Measurements from ENCODE around the gene DTX1. TPM values are rescaled to one million over a fixed set of nuclear protein-coding genes. Genes with fewer than 3 reads are reported as not detected.

Gene DTX1
- total and polyA plus RNA-seq, 7 experiments from 2014 or later = 0.80 to 15.8 (median 4.5) TPM; not detected in 1

DNA sequence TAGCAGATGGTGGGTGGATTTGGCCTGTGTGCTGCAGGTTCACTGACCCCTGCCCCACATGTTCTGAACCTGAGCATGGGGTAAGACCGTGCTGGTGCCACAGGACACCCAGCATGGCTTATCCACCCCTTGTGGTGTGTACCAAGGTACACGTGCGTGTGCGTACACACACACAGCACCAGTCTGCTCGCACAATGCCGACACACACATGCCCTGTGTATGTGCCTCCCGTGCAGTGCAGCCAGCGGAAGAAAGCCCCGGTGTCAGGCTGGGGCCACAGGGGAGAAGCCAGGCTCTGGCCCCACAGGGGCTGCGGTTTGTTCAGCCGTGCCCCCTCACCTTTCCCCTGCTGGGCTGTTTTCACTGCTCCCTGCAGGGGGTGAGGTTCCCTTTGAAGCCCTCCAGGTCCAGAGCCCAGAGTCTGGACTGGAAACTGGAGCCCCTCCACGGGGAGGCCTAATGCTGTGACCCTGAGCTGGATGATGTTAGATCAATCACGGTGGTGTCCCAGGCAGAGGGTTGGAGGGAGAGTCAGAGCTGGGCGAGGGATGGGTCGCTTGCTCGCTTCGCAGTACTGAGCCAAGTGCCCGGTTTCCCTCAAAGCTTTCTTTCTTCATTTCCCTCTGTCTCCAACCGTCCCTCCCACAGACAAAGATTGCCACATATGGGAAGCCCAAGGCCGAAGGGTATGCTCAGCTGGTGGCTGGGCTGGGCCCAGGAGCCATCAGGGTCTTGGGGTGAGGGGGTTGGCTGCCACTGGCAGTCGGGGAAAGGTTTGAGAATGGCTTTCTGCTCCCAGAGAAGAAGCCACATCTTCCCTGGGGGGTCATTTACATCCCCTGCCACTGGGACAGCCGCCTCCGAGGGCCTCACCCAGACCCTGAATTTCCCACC is 6.2 kb downstream of the DTX1 start:
- peaks cover 0 to 9% (median 0%) of the 10 kb centered on the region in 5 donors for H3K36me3 Mint-ChIP-seq
- peaks cover 0 to 2% (median 0%) of the 10 kb centered on the region in 5 donors for H3K27me3 Mint-ChIP-seq
- intact Hi-C loops (cut with micrococcal nuclease) = no loop called here
- DNase-seq (no peak), ATAC-seq (no peak)
- no peaks in the 10 kb centered on the region for H3K9me3 Mint-ChIP-seq
- H3K4me3 Mint-ChIP-seq = peak overlapping the region in 2 of 10 donors; percentile 16 to 38
- peaks cover 0 to 58% (median 31%) of the 10 kb centered on the region in 7 donors for H3K4me1 Mint-ChIP-seq
- Histone ChIP-seq H3K27ac (ENCODE audit: low read depth, low read length) (no peak overlapping the region), H3K4me1 (ENCODE audit: control insufficient read depth in 2 of 2, insufficient read depth in 2 of 2, low read length in 2 of 2) (peaks cover 0 to 52% of the 10 kb centered on the region in 2 donors), H3K27me3 (ENCODE audit: control insufficient read depth in 2 of 2, insufficient read depth in 2 of 2, low read length in 2 of 2) (no peaks in the 10 kb centered on the region), H3K4me3 (ENCODE audit: low read length) (no peak overlapping the region), H3K36me3 (ENCODE audit: control insufficient read depth in 2 of 3, insufficient read depth in 3 of 3, low read length in 3 of 3) (peaks cover 0 to 7% (median 0%) of the 10 kb centered on the region in 3 experiments), H3K9me3 (ENCODE audit: control insufficient read depth in 2 of 3, low read length in 3 of 3) (no peaks in the 10 kb centered on the region)
- H3K27ac Mint-ChIP-seq = peak overlapping the region in 2 of 9 donors; percentile 63 to 78
- ChIA-PET POLR2A (interaction anchor here (1.0 to 1.6 kb wide), 2 partner anchors 24 to 122 kb away, joined by 4 to 5 read pairs; partner anchors contain the start of gene DDX54), CTCF (interaction anchor here (0.6 to 1.2 kb wide), 5 partner anchors 8 to 620 kb away, joined by 3 to 5 read pairs (median 4); no protein-coding TSS in a partner anchor)

DNA sequence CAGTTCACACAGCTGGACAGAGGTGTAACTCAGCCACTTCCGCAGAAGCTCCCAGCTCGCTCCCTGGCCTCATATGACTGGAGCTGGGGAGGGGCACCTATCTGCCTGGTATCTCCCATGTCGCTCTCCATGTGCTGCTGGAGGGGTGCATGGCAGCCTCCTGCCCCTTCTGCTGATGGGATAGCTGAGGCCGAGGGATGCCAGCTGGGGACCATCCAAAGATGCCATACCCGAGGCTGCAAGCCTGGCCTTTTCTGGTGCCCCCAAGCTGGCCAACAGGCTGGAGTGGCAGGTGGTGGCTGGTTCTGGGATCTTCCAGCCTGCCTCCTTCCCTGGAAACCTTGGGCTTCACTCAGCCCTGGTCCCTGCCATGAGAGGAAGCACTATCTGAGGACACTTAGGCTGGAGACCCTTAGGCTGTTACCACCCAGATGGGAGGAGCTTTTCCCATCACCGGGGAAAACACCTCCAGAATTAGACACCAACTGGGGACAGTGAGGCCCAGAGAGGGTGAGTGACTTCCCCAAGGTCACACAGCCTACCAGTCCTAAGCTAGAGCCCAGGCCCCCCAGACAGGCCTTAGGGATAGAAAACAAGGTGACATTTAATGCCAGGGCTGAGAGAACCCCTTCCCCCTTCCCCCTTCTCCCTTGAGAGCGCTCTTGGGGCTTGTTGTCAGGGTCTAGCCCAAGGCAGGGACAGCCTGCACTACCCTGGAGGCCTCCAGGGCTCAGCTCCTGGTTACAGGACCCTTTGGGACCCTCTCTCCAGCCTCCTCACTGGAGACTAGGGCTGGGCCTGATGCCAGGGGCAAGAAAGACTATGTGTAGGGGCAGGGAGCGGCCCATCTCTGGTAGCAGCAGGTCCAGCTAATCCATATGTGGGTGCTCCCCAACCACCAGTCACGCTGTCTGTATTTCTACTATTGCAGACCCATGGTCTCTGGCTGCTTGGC is 7.1 kb downstream of the DTX1 start:
- Histone ChIP-seq H3K9me3 (ENCODE audit: control insufficient read depth in 2 of 3, low read length in 3 of 3) (no peaks in the 10 kb centered on the region), H3K36me3 (ENCODE audit: control insufficient read depth in 2 of 3, insufficient read depth in 3 of 3, low read length in 3 of 3) (peaks cover 0 to 7% (median 0%) of the 10 kb centered on the region in 3 experiments), H3K4me3 (ENCODE audit: low read length) (no peak overlapping the region), H3K4me1 (ENCODE audit: control insufficient read depth in 2 of 2, insufficient read depth in 2 of 2, low read length in 2 of 2) (peaks cover 0 to 43% of the 10 kb centered on the region in 2 donors), H3K27ac (ENCODE audit: low read depth, low read length) (no peak overlapping the region), H3K27me3 (ENCODE audit: control insufficient read depth in 2 of 2, insufficient read depth in 2 of 2, low read length in 2 of 2) (no peaks in the 10 kb centered on the region)
- Mint-ChIP-seq H3K4me3 (peak overlapping the region in 2 of 10 donors; percentile 14 to 16), H3K9me3 (no peaks in the 10 kb centered on the region), H3K4me1 (peaks cover 0 to 63% (median 40%) of the 10 kb centered on the region in 7 donors), H3K27me3 (no peaks in the 10 kb centered on the region), H3K27ac (peak overlapping the region in 6 of 9 donors; percentile 48 to 78 (median 68)), H3K36me3 (peaks cover 0 to 13% (median 0%) of the 10 kb centered on the region in 5 donors)
- CTCF ChIA-PET = interaction anchor here (1.1 to 1.2 kb wide), 2 partner anchors 14 to 34 kb away, joined by 4 to 5 read pairs; no protein-coding TSS in a partner anchor
- intact Hi-C loops (cut with micrococcal nuclease) = no loop called here
- no peak for ATAC-seq
- POLR2A ChIA-PET = no interaction called here
- DNase-seq = no peak

DNA sequence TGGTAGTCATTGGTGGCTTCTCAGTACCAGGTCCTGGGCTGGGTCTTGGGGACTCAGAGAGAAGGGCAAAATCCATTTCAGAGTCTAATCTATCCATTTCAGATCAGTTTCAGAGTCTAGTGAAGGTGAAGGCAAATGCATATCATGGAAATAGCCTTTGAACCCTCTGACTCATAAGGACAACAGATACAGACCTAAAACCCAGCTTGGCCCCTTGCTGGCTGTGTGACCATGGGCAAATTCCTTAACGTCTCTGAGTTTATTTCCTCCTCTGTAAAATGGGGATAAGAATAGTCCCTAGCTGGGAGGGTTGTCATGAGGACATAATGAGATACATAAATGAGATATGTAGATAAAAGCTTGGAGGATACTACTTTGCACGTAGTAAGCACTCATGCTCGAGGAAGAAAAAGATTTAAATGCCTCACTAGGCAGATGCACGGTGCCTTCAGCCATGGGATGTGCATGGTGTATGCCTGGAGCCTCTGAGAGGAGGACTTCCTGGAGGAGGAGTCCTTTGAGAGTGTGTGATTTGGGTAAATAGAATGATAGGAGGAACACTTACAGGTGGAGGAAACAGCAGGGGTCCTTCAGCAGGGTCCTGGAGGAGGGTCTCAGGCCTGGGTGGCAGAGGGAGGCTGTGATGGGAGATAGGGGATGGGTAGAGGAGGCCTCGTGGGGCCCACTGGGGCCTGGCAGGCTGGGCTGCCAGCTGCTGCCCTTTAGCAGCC is 8.0 kb downstream of the DTX1 start:
- Histone ChIP-seq H3K4me1 (ENCODE audit: control insufficient read depth in 2 of 2, insufficient read depth in 2 of 2, low read length in 2 of 2) (peaks cover 0 to 44% of the 10 kb centered on the region in 2 donors), H3K27me3 (ENCODE audit: control insufficient read depth in 2 of 2, insufficient read depth in 2 of 2, low read length in 2 of 2) (no peaks in the 10 kb centered on the region), H3K36me3 (ENCODE audit: control insufficient read depth in 2 of 3, insufficient read depth in 3 of 3, low read length in 3 of 3) (peaks cover 0 to 7% (median 0%) of the 10 kb centered on the region in 3 experiments), H3K4me3 (ENCODE audit: low read length) (no peak overlapping the region), H3K9me3 (ENCODE audit: control insufficient read depth in 2 of 3, low read length in 3 of 3) (no peaks in the 10 kb centered on the region), H3K27ac (ENCODE audit: low read depth, low read length) (no peak overlapping the region)
- Mint-ChIP-seq H3K9me3 (no peaks in the 10 kb centered on the region), H3K27me3 (no peaks in the 10 kb centered on the region), H3K27ac (peak overlapping the region in 8 of 9 donors; percentile 47 to 78 (median 68)), H3K4me3 (peak overlapping the region in 5 of 10 donors; percentile 11 to 50 (median 26)), H3K4me1 (peaks cover 0 to 68% (median 48%) of the 10 kb centered on the region in 7 donors), H3K36me3 (peaks cover 0 to 13% (median 0%) of the 10 kb centered on the region in 5 donors)
- ChIA-PET POLR2A (no interaction called here), CTCF (interaction anchor here (0.6 kb wide), 1 partner anchor 18 kb away, joined by 3 read pairs; no protein-coding TSS in a partner anchor)
- no peak for DNase-seq
- intact Hi-C loops (cut with micrococcal nuclease) = no loop called here
- no peak for ATAC-seq

DNA sequence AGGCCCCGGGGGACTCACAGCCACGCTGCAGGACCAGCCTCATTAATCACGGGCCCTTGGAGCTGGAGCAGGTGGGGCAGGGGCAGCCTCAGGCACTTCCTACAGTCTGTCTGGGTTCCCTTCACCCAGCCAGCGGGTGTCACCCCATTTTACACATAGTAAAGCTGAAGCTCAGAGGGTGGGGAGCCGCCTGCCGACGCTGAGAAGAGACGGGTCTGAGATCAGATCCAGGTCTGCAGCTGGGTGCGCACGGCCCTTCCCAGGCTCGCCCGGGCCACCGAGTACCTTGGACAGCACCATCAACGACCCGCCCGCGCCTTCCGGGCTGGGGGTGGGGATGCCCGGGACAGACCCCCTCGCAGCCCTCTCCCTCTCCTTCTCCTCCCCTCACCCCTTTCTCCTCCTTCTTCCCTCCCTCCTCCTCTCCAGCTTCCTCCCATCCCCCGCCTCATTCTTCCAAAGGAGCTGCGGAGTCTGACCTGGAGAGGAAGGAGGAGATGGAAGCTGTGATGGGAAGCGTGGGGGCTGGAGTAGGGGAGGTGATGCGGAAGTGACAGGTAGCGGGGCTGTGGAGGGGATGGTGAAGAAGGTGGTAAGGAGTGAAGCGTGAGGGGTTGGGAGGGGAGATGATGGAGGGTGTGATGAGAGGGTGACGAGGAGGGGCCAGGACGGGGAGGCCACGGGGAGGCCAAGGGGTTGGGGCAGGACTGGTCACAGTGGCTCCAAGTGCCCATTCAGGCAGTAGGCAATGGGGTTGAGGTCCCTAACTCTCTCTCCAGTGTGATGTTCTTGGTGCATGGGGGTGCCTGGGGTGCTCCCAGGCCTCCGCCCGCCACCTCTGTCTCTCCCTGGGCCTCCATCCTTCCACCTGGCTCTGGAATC is 8.8 kb downstream of the DTX1 start:
- no peak for DNase-seq
- intact Hi-C loops (cut with micrococcal nuclease) = no loop called here
- Histone ChIP-seq H3K4me3 (ENCODE audit: low read length) (no peak overlapping the region), H3K27me3 (ENCODE audit: control insufficient read depth in 2 of 2, insufficient read depth in 2 of 2, low read length in 2 of 2) (no peaks in the 10 kb centered on the region), H3K27ac (ENCODE audit: low read depth, low read length) (no peak overlapping the region), H3K4me1 (ENCODE audit: control insufficient read depth in 2 of 2, insufficient read depth in 2 of 2, low read length in 2 of 2) (peaks cover 5 to 51% of the 10 kb centered on the region in 2 donors), H3K36me3 (ENCODE audit: control insufficient read depth in 2 of 3, insufficient read depth in 3 of 3, low read length in 3 of 3) (peaks cover 0 to 7% (median 0%) of the 10 kb centered on the region in 3 experiments), H3K9me3 (ENCODE audit: control insufficient read depth in 2 of 3, low read length in 3 of 3) (no peaks in the 10 kb centered on the region)
- Mint-ChIP-seq H3K27me3 (no peaks in the 10 kb centered on the region), H3K9me3 (no peaks in the 10 kb centered on the region), H3K4me1 (peaks cover 3 to 76% (median 56%) of the 10 kb centered on the region in 7 donors), H3K4me3 (peak overlapping the region in 3 of 10 donors; percentile 12 to 50 (median 41)), H3K36me3 (peaks cover 0 to 13% (median 0%) of the 10 kb centered on the region in 5 donors), H3K27ac (peak overlapping the region in 4 of 9 donors; percentile 8 to 69 (median 67))
- POLR2A ChIA-PET = interaction anchor here (0.6 kb wide), 1 partner anchor 86 kb away, joined by 3 read pairs; no protein-coding TSS in a partner anchor
- ATAC-seq = peak; percentile 41
- CTCF ChIA-PET = interaction anchor here (0.6 to 1.0 kb wide), 3 partner anchors 17 to 205 kb away, joined by 3 read pairs; no protein-coding TSS in a partner anchor

DNA sequence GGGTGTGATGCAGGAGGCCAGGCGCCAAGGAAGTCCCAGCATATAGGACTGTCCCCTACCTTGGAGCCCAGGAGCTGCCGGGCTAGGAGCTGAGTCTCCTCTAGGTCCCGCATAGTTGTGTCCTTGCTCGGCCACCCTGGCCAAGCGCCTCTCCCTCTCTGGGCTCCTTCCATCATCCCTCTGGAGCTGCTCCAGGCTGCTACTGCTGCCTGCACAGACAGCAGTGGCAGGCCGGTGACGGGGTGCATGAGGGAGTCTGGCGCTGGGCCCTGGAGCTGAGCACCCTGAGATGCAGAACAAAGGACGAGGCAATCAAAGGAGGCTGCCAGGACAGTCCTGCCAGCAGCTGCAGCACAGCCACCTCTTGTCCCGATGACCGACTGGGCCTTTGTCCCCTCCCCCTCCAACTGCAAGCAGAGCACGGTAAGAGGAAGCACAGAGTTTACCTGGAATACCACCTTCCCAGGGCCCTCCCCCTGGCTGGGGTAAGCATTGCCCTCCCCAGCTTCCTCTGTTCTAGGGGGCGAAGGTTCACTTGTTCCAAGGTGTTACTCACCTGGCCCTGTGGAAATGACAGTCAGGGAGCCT is 10.4 kb downstream of the DTX1 start:
- no peaks in the 10 kb centered on the region for H3K9me3 Mint-ChIP-seq
- H3K27ac ChIP-seq (ENCODE audit: low read depth, low read length) = no peak overlapping the region
- H3K27me3 ChIP-seq (ENCODE audit: control insufficient read depth in 2 of 2, insufficient read depth in 2 of 2, low read length in 2 of 2) = no peaks in the 10 kb centered on the region
- peak overlapping the region in 5 of 9 donors; percentile 31 to 71 (median 63) for H3K27ac Mint-ChIP-seq
- DNase-seq = no peak
- no peak for ATAC-seq
- intact Hi-C loops (cut with micrococcal nuclease) = no loop called here
- no peaks in the 10 kb centered on the region for H3K27me3 Mint-ChIP-seq
- no peaks in the 10 kb centered on the region for H3K9me3 ChIP-seq (ENCODE audit: control insufficient read depth in 2 of 3, low read length in 3 of 3)
- POLR2A ChIA-PET = interaction anchor here (0.6 kb wide), 1 partner anchor 201 kb away, joined by 3 read pairs; no protein-coding TSS in a partner anchor
- no peak overlapping the region for H3K4me3 ChIP-seq (ENCODE audit: low read length)
- peaks cover 0 to 16% (median 0%) of the 10 kb centered on the region in 5 donors for H3K36me3 Mint-ChIP-seq
- peaks cover 9 to 78% (median 67%) of the 10 kb centered on the region in 7 donors for H3K4me1 Mint-ChIP-seq
- H3K36me3 ChIP-seq (ENCODE audit: control insufficient read depth in 2 of 3, insufficient read depth in 3 of 3, low read length in 3 of 3) = peaks cover 0 to 12% (median 0%) of the 10 kb centered on the region in 3 experiments
- peaks cover 12 to 45% of the 10 kb centered on the region in 2 donors for H3K4me1 ChIP-seq (ENCODE audit: control insufficient read depth in 2 of 2, insufficient read depth in 2 of 2, low read length in 2 of 2)
- CTCF ChIA-PET = no interaction called here
- H3K4me3 Mint-ChIP-seq = peak overlapping the region in 1 of 10 donors; percentile 32
